HTERT RPE-1 (cell line): Measurements from ENCODE around the gene CCNK.

Experiments used
- in situ Hi-C: fragments of 300-500 bp; cut with MboI; formaldehyde crosslinking; loops from 4 replicates; pipeline ENCODE4 v1.14.3; 2020; ENCODE audit warnings: low sequenced_read_pairs

Gene CCNK

DNA sequence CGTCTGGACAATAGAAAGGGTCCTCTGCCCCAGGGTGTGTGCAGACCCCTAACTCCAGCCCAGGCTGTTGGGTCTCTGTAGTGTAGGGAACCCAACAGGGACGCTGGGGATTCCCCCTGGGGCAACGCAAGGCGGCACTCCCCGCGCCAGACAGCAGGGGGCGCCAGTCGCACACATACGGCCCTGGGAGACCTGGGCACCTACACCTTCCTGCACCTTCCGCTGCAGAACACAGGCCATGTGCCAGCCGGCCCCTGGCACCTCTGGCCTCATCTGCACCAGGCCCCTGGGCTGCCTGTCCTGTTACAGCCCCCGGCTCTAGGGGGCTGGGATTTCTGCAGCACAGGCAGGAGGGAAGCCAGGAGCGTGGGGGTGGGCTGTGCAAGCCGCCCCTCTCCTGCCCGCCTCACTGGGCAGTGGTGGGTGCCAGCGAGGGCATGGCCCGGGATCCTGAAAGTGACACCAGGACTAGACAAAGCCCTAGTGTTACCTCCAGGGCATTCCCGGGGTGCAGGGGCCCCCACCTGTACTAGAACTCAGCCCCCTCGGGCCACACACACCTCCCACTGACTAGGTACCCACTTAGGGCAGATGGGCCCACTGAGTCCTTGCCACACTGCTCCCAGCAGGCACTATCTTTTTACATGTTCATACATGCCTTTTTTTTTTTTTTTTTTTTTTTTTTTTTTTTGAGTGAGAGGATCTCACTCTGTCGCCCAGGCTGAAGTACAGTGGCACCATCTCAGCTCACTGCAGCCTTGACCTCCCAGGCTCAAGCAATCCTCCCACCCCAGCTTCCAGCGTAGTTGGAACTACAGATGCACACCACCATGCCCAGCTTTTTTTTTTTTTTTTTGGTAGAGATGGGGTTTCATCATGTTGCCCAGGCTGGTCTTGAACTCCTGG, 37.5 kb downstream of the CCNK start:
- in situ Hi-C loops: no loop called here

DNA sequence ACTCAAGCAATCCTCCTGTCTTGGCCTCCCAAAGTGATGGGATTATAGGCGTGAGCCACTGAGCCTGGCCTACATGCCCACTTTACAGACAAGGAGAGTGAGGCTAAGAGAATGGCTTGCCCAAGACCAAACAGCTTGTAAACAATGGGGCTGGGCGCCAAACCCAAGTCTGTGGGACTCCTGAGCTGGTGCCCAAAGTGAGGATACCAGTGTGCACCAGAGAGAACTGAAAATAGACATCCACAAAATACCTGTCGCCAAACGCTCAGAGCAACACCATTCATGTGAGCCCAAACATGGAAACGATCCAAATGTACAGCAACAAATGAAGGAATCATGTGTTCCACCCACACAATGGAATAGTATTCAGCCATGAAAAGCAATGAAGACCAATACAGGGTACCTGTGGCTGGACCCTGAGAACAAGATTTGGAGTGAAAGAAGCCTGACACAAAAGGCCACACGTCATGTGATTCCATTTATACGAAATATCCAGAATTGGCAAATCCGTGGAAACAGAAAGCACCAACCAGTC, 38.2 kb downstream of the CCNK start:
- in situ Hi-C loops: no loop called here

GRCh38 chr14:99519931-99520421, 38.8 kb downstream of the CCNK start:
- in situ Hi-C loops: no loop called here

- in situ Hi-C loops: no loop called here
Observed at GRCh38 chr14:99520571-99521081, 39.4 kb downstream of the CCNK start.

- in situ Hi-C loops: no loop called here
Observed at GRCh38 chr14:99521176-99522024, 40.2 kb downstream of the CCNK start.

- in situ Hi-C loops: no loop called here
Observed at GRCh38 chr14:99522025-99522401, 40.8 kb downstream of the CCNK start.

DNA sequence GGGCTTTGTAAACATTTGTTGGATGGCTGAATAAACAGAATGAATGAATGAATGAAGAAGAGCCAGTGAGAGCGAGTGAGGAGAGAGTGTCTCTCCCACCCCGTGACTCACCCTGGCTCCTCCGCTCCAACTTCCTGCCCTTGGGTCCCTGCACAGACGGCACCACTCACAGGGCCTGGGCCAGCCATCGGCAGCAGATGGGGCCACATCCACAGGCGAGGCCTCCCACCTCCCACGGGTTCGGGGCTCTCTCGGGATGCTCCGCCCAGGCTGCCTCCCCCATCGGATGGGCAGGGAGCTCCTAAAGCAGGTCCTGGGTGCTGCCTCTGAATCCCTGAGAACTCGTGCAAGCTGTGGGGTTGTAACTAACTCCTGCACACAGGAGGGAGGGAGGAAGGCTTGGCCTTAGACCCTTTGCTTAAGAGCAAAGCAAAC, 41.3 kb downstream of the CCNK start:
- in situ Hi-C loops: no loop called here

DNA sequence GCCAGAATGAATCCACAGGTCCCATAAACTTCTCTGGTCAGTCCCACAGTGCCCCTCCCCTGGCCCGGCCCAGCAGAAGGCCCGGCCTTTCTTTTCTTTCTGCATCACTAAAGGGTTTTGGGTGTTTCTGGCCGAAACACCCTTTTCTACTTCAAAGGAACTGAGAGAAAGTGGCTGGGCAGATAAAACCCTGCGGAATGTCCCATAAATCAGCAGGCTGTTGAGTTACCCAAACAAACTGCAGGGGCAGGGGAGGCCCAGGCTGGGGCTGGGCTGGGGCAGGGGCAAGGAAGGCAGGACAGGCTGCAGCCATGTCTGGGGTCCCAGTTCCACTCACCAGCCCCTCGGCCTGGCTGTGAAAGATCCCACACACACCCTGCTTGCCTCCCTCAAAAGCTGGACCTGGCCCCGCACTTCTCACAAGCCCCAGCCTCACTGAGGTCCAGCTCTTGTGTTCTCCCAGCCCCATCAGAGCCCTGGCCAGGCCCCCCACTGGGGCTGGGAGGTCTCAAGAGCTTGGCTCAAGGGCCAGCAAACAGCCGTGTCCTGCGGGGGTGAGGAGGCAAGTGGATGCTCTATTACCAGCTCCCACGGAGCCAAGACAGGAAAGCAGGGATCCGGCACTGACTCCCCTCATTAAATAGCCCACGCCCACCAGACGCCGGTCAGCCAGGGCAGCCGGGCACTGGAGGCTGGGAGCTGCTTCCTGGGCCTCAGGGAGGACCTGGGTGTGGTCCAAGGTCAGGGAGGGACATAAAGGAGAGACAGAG, 41.9 kb downstream of the CCNK start:
- in situ Hi-C loops: no loop called here

GRCh38 chr14:99523704-99524055, 42.5 kb downstream of the CCNK start:
- in situ Hi-C loops: no loop called here

- in situ Hi-C loops: no loop called here
Observed at GRCh38 chr14:99524091-99524661, 43.0 kb downstream of the CCNK start.

- in situ Hi-C loops: no loop called here
Observed at GRCh38 chr14:99524804-99525698, 43.8 kb downstream of the CCNK start.

GRCh38 chr14:99525699-99526080, 44.5 kb downstream of the CCNK start:
- in situ Hi-C loops: no loop called here

DNA sequence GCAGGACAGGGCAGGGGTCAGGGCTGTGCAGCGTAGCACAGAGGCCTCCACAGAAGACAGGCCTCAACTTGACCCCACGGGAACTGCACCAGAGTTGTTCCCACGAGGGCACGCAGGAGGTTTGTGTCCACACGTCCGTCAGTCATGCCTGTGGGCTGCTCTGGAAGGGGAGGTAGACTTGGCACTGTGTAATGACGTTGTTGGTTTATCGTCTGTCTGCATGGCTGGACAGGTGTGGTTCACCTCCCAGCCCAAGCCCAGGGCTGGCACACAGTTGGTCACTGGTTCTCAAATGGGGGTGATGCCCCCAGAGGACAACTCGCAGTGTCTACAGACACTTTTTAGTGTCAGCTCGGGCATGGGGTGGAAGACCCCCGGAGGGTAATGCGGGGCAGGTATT, 45.8 kb downstream of the CCNK start:
- in situ Hi-C loops: no loop called here

DNA sequence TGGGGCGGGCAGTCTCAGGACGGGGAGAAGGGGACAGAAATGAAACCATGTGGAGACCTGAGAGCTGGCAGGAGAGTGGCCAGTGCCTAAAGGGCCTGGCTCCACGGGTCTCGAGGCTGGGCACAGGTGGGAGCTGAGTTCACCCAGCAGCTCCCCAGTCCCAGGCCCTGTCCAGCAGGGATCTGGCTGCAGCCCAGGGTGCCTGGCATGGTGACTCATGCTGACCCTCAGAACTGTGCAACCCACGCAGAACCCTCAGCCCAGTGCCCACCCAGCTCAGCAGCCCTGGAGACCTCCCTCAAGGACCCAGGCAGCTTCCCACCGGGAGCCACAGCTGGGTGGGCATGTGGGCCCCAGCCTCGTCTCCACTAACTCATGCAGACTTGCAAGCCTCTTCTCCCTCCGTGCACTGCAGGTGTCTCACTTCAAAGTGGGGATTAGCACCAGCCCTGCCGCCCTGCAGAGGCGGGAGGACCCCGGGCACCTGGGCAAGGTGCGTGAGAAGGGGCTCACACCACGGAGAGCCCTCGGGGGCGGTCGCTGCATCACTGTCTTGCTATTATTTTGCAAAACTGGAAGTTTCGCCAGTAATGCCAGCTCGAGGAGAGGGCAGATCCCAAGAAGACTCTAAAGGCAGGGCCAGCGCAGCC, 46.3 kb downstream of the CCNK start:
- in situ Hi-C loops: no loop called here

GRCh38 chr14:99529899-99530298, 48.7 kb downstream of the CCNK start:
- in situ Hi-C loops: no loop called here

GRCh38 chr14:99530407-99531155, 49.4 kb downstream of the CCNK start:
- in situ Hi-C loops: no loop called here

GRCh38 chr14:99531251-99532096, 50.3 kb downstream of the CCNK start:
- in situ Hi-C loops: no loop called here
